GM10266 (cell line): ENCODE results near the gene ADSL.

ENCODE experiments used
- DNase-seq: peaks from one replicate; pipeline ENCODE4 v3.0.0; 2012; ENCODE audit errors: extremely low spot score
- CTCF ChIP-seq: IDR thresholded peaks from 2 replicates; pipeline ENCODE4 v1.5.1; 2012; ENCODE audit warnings: mild to moderate bottlenecking, low read depth; ENCODE audit not compliant: control insufficient read depth, insufficient read depth; ENCODE audit errors: missing control alignments

The ADSL gene

GRCh38 chr22:40429481-40429880, 83.2 kb downstream of the ADSL start:
- no peak for TF ChIP-seq CTCF
- DNase-seq = no peak

GRCh38 chr22:40430991-40431390, 84.7 kb downstream of the ADSL start:
- no peak for TF ChIP-seq CTCF
- DNase-seq = no peak

GRCh38 chr22:40432157-40432556, 85.9 kb downstream of the ADSL start:
- no peak for TF ChIP-seq CTCF
- no peak for DNase-seq

- no peak for DNase-seq
These were observed 86.3 kb downstream of the ADSL start for GRCh38 chr22:40432625-40433024.

GRCh38 chr22:40433416-40434090, 87.3 kb downstream of the ADSL start:
- no peak for TF ChIP-seq CTCF
- DNase-seq = no peak

More at GRCh38 chr22:40432625-40433024, 86.3 kb downstream of the ADSL start:
- TF ChIP-seq CTCF = no peak

- TF ChIP-seq CTCF = no peak
- DNase-seq = no peak
These were observed 87.8 kb downstream of the ADSL start for GRCh38 chr22:40434106-40434505.

- no peak for TF ChIP-seq CTCF
- DNase-seq = no peak
These were observed 88.4 kb downstream of the ADSL start for GRCh38 chr22:40434745-40435144.
